Hepatocyte (in vitro differentiated cells): ENCODE measurements around the gene MZT2B.
"Not testable (repeated sequence)": the region's sequence is repeated elsewhere in the genome, so short reads cannot be mapped to it uniquely, and the experiment has no call there.

Source experiments
- EZH2phosphoT487 ChIP-seq: fragments of 200-600 bp; sonication (generic); IDR thresholded peaks from one replicate; pipeline ENCODE4 v1.6.1; 2018; ENCODE audit warnings: antibody characterized with exemption, mild to moderate bottlenecking, low read depth, moderate library complexity; ENCODE audit not compliant: unreplicated experiment, severe bottlenecking
- TF ChIP-seq, protein P1 (sequence below): fragments of 200-600 bp; sonication (generic); IDR thresholded peaks from 2 replicates; pipeline ENCODE4 v1.5.1; 2016; ENCODE audit warnings: antibody characterized with exemption, mild to moderate bottlenecking; ENCODE audit not compliant: poor library complexity

DNA sequence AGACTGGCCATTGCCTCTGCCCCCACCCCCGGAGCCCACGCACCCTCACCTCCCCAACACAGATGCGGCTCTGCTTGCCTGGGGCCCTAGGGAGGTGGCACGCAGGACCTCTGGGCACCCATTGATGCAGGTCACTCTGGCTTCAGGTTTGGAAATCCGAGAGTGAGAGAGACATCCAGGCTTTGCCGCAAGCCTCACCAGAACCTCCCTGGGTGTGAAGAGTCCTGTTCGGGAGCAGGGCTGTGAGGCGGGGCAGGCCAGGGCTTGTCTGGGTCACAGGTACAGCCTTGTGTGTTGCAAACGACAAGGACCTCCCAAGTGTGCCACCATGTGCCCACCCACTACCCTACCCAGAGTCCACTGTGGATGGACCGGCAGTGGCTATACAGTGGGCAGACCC lies 45.5 kb upstream of the MZT2B start:
- TF ChIP-seq EZH2phosphoT487, result not testable (repeated sequence)
- TF ChIP-seq, protein P1, sequence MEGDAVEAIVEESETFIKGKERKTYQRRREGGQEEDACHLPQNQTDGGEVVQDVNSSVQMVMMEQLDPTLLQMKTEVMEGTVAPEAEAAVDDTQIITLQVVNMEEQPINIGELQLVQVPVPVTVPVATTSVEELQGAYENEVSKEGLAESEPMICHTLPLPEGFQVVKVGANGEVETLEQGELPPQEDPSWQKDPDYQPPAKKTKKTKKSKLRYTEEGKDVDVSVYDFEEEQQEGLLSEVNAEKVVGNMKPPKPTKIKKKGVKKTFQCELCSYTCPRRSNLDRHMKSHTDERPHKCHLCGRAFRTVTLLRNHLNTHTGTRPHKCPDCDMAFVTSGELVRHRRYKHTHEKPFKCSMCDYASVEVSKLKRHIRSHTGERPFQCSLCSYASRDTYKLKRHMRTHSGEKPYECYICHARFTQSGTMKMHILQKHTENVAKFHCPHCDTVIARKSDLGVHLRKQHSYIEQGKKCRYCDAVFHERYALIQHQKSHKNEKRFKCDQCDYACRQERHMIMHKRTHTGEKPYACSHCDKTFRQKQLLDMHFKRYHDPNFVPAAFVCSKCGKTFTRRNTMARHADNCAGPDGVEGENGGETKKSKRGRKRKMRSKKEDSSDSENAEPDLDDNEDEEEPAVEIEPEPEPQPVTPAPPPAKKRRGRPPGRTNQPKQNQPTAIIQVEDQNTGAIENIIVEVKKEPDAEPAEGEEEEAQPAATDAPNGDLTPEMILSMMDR, result not testable (repeated sequence)
